ENCODE measurements around the gene PIGR.

PIGR gene

DNA sequence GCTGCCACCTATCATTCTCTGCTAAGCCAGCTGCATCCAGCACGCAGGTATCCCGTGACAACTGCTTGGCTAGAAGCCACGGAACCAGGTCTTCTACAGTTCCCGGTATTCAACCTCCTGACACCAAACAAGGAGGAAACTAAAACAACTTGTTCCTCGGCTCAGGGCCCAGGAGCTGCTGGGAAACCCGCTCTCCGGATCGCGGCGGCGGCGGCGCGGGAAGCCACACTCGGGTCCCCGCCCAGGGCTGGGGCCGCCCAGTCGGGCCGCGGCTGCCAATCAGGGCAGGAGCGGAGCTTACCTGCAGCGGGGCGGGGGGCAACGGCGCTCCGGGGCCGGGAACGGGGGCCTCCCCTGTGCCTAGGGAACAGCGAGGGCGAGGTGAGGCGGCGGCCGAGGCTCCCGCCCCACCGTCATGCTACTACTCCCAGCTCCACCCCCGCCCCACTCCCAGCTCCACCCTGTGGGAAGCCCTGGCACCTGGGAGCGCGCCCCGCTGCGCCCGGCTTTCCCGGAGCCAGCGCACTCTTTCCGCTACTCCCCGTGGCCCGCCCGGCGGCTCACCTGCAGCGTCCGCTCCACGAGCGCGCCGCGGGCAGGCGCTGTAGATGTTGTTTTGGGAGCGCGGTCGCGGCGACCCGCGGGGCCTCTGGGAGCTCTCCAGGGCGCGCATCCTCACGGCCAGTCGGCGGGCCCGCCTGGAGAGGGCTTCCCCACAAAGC, 36.9 kb downstream of the PIGR start:
- DNase-seq (ENCODE audit: low read depth): no peak

- no peak for DNase-seq (ENCODE audit: low read depth)
Observed at GRCh38 chr1:206908038-206908437, 38.2 kb downstream of the PIGR start.

GRCh38 chr1:206907304-206907991, 38.8 kb downstream of the PIGR start:
- no peak for DNase-seq (ENCODE audit: low read depth)

DNA sequence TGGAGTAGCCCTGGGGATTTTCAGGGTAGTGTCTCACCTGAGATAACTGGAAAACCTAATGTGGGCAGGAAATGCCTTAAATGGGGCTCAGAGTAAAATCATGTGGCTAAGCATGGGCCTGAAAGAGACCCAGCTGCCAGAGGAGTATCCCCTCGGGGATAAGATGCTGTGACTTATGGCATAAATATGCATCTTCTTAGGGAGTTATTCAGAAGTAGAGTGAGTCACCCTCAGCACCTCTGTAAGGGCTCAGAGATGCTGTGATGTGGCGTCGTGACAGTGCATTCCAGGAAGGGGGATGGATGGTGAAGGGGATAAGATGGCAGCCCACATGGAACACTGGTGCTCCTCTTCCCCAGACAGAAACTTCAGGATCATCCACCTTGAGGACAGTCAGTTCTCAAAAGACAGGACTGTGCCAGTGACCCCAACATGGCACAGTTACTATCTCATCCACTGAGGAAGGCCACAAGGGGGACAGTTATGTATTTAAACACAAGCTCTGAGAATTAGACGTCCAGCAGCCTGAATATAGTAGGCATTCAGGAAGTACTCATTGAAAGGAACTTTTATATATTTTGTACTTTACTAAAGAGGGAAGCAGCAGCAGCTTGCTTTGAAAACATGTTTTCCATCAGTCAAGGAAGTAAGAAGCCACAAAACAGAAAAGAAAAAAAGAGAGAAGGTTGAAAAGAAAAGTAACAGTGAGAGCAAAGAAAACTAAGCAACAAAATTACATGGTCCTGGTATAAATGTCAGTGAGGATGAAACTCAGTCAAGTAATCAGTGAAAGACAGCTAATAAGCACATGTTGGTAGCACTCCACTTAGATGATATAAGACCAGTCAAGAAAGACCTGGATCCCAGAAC, 40.7 kb downstream of the PIGR start:
- DNase-seq (ENCODE audit: low read depth): peak; percentile 82

DNA sequence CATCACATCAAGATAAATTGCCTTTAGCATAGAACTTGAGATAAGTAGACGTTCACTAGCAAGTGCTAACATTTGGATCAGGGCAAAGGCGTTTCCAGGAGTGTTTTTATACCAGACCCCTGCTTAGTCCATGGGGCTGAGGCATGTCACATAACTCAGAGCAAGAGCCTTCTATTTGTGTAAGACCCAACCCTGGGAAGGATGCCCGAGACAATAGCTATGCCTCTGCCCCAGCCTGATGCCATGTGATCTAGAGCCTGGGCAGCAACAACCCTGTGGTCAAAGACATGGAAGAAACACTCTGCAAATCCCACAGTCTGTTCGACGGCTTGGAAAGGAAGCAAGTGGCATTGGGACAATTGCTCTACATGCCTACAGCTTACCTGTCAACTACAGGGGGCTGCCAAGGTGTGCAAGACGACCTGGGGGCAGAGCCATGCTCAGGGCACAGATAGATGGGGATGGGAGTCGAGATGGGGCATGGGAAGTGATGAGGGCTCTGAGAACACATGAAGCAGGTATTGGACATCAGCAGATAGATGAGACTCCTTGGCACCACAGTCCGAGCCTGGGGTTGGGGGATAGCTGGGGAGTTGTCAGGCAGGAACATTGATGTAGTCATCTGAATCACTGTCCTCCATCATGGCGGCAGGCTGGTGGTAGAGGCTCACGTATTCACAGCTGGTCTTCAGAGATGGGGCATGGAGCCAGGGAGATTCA, 41.7 kb downstream of the PIGR start:
- DNase-seq (ENCODE audit: low read depth): no peak

GRCh38 chr1:206903687-206904086, 42.6 kb downstream of the PIGR start:
- DNase-seq (ENCODE audit: low read depth): no peak

DNA sequence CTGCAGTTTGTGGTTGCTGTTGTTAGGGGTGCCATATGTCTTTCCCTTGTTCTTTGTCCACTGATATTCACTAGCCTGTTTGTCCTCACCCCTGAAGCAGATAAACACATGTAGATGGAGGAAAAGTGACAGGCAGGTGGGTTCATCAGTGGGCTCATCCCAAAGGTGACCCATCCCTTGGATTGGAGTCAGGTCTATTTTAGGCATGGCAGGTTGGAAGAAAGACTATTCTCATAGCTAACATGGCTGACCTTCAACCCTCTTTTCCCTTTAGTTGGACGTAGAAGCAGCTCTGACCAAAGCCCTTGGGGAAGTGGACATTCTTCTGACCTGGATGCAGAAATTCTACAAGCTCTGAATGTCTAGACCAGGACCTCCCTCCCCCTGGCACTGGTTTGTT, 43.6 kb downstream of the PIGR start:
- no peak for DNase-seq (ENCODE audit: low read depth)

- no peak for DNase-seq (ENCODE audit: low read depth)
Observed at GRCh38 chr1:206901944-206902343, 44.3 kb downstream of the PIGR start.

GRCh38 chr1:206900149-206900548, 46.1 kb downstream of the PIGR start:
- no peak for DNase-seq (ENCODE audit: low read depth)

GRCh38 chr1:206899717-206900116, 46.5 kb downstream of the PIGR start:
- no peak for DNase-seq (ENCODE audit: low read depth)

- no peak for DNase-seq (ENCODE audit: low read depth)
Observed at GRCh38 chr1:206898915-206899431, 47.3 kb downstream of the PIGR start.

DNA sequence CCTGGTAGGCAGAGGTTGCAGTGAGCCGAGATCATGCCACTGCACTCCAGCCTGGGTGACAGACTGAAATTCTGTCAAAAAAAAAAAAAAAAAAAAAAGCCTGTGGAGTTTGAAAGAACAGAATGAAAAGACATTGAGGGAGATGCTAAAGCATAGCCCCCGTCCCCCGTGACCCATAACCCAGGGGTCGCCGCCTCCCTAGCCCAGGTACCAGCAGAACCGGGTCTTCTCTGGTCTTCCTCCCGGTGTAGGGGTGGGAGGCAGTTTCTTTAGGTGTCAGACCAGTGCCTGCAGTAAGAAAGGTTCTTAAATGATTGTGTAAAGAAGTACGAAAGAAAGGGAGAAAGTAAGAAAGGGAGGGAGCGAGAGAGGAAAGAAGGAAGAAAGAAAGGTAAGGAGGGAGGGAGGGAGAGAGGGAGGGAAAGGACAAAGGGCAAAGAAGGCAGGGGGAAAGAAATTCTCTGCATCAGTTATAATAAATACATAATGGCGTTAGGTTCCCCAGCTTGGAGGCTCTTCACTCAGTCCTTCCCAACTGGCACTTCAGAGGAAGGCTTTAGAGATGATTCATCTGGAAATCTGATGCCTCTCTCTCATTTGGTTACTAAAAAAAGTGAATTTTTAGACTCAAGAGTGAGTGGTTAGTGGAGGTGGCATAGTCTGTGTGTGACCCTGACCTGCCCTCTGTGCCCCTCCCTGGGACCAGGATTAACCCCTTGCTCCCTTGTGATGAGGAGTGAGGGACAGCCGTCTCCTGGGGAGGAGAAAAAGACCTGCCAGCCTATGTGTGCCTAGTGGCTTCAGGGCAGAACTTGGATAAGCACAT, 48.0 kb downstream of the PIGR start:
- DNase-seq (ENCODE audit: low read depth): no peak

GRCh38 chr1:206897175-206897574, 49.1 kb downstream of the PIGR start, which contains the start of gene IL24:
Gene IL24 (plus strand): TSS chr1:206897443. CDS start chr1:206897833, 390 bp downstream.
- DNase-seq (ENCODE audit: low read depth): no peak

DNA sequence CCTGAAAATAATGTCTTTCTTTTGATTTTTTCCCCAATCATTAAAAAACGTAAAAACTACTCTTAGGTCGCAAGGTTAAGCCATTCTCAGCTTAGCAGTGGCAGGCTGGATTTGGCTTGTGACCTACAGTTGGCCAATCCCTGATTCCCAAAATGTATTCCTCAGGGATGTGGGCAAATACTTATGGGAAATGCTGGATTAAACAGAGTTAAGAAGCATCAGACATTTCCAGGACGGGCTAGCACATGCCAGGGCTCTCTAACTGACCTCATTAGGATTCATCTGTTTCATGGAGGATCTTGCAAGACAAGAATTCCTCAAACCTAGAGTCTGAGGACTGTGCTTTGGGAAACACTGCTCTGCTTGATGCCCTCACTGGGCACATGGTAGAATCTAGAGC, 50.0 kb downstream of the PIGR start:
- DNase-seq (ENCODE audit: low read depth): no peak

GRCh38 chr1:206895837-206896242, 50.4 kb downstream of the PIGR start:
- no peak for DNase-seq (ENCODE audit: low read depth)

GRCh38 chr1:206895325-206895724, 50.9 kb downstream of the PIGR start:
- DNase-seq (ENCODE audit: low read depth): no peak

DNA sequence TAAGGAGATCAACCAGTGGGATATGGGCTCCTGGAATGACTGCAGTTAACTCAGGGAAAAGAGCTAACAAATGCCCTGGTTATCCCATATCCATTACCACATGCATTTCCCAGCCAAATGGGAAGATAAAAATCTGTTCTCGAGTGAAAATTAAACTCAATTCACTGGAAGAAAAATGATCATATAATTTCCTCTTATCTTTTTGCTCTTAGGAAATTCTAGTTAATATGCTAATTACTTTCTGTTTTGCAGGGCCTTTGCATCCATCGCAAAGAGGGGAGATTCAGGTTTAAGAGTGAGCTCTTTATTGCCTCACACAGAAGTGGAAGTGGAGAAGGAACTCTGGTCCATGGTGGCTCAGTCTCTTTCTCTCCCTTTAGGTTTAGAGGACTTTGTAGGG, 52.9 kb downstream of the PIGR start:
- no peak for DNase-seq (ENCODE audit: low read depth)

- no peak for DNase-seq (ENCODE audit: low read depth)
Observed at GRCh38 chr1:206892351-206892984, 53.8 kb downstream of the PIGR start.

DNA sequence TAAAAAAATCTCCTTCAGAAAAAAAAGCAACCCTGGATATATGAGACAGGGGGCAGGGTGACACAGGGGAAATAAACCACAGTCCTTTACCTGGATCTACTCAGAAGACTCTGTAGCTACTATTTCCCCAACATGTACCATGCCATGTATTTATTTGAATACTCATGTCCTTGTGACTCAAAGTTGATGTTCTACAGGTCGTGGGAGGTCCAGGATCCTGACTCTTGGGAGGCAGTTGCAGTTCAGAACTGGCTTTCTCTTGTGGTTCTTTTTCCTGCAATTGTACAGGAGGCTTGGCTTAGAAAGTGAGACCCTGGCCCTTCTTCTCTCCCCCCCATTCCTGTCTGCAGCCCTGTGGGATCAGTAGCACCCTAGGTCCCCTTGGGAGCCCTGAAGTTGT, 54.9 kb downstream of the PIGR start:
- DNase-seq (ENCODE audit: low read depth): no peak

Data from non-pigmented ciliary epithelial cell (primary cell).